DND-41 (cell line): ENCODE results near the gene MYO1D.

Experiments
- EZH2 ChIP-seq: IDR thresholded peaks from 3 replicates; pipeline ENCODE4 v1.6.1; 2012; ENCODE audit warnings: borderline replicate concordance, low read depth, mild to moderate bottlenecking, moderate library complexity, low read length, inconsistent platforms; ENCODE audit not compliant: severe bottlenecking
- TF ChIP-seq, protein P1 (sequence below): IDR thresholded peaks from 2 replicates; pipeline ENCODE4 v1.5.1; 2012; ENCODE audit warnings: borderline replicate concordance, low read length, moderate library complexity, mild to moderate bottlenecking; ENCODE audit not compliant: poor library complexity, severe bottlenecking; ENCODE audit errors: extremely low read depth

DNA sequence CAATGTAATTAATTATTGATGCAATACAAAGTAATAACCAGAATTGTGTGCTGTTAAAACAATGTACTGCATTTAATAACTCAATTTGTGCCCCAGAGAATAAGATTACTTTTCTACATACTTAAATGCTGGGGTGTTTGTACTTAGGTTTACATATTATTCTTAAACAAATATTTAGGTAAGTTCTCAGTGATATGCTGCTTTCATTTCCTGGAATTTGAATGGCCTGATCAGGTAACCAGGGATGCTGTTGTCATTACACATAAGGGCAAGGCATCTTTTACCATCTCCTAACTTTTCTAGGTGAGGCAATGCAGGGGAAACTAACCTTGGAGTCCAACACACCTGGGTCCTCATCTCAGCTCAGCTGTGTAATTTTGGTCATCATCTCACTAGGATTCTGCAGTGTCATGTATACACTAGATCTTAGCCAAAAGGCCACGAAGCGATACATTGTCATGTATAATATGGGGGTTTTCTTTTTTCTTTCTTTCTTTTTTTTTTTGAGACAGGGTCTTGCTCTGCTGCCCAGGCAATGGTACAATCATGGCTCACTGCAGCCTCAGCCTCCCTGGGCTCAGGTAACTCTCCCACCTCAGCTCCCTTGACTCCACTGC, 45.2 kb downstream of the MYO1D start:
- TF ChIP-seq, protein P1, sequence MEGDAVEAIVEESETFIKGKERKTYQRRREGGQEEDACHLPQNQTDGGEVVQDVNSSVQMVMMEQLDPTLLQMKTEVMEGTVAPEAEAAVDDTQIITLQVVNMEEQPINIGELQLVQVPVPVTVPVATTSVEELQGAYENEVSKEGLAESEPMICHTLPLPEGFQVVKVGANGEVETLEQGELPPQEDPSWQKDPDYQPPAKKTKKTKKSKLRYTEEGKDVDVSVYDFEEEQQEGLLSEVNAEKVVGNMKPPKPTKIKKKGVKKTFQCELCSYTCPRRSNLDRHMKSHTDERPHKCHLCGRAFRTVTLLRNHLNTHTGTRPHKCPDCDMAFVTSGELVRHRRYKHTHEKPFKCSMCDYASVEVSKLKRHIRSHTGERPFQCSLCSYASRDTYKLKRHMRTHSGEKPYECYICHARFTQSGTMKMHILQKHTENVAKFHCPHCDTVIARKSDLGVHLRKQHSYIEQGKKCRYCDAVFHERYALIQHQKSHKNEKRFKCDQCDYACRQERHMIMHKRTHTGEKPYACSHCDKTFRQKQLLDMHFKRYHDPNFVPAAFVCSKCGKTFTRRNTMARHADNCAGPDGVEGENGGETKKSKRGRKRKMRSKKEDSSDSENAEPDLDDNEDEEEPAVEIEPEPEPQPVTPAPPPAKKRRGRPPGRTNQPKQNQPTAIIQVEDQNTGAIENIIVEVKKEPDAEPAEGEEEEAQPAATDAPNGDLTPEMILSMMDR, result no peak
- TF ChIP-seq EZH2, result no peak
